HL-60 (cell line): ENCODE measurements around the gene LRRC17.

Experiments used
- GABPA ChIP-seq: IDR thresholded peaks from 2 replicates; pipeline ENCODE4 v1.6.1; 2012; ENCODE audit warnings: low read depth
- POLR2AphosphoS5 ChIP-seq: IDR thresholded peaks from 2 replicates; pipeline ENCODE4 v1.6.1; 2012; ENCODE audit warnings: low read depth
- TF ChIP-seq, protein P1 (sequence below): IDR thresholded peaks from one replicate; pipeline ENCODE4 v1.5.1; 2011; ENCODE audit warnings: low read length, control low read depth, inconsistent platforms; ENCODE audit not compliant: insufficient read depth

GRCh38 chr7:102883098-102883860, 29.5 kb upstream of the LRRC17 start:
- TF ChIP-seq, protein P1, sequence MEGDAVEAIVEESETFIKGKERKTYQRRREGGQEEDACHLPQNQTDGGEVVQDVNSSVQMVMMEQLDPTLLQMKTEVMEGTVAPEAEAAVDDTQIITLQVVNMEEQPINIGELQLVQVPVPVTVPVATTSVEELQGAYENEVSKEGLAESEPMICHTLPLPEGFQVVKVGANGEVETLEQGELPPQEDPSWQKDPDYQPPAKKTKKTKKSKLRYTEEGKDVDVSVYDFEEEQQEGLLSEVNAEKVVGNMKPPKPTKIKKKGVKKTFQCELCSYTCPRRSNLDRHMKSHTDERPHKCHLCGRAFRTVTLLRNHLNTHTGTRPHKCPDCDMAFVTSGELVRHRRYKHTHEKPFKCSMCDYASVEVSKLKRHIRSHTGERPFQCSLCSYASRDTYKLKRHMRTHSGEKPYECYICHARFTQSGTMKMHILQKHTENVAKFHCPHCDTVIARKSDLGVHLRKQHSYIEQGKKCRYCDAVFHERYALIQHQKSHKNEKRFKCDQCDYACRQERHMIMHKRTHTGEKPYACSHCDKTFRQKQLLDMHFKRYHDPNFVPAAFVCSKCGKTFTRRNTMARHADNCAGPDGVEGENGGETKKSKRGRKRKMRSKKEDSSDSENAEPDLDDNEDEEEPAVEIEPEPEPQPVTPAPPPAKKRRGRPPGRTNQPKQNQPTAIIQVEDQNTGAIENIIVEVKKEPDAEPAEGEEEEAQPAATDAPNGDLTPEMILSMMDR = no peak
- TF ChIP-seq POLR2AphosphoS5 = no peak
- TF ChIP-seq GABPA = no peak
